Endothelial cell of umbilical vein (primary cell): Measurements from ENCODE around the gene ZDHHC9. TPM values are rescaled to one million over a fixed set of nuclear protein-coding genes. Genes with fewer than 3 reads are reported as not detected.

ENCODE experiments used
- BruUV-seq: library from RNA; stranded (reverse); fragments of 400-500 nt; replicated peaks from 2 replicates; lab custom pipeline; 2021; lab: Mats Ljungman, UMichigan
- CTCF ChIA-PET: fragments of 300-600, 350-600 bp; sonication (Branson Sonifier 250); formaldehyde crosslinking; loops from one replicate; lab custom pipeline; 2021; ENCODE audit warnings: antibody characterized with exemption, inconsistent platforms; lab: Charles Lee
- POLR2A ChIA-PET: fragments of 300-600, 350-600 bp; sonication (Branson Sonifier 250); formaldehyde crosslinking; loops from one replicate; lab custom pipeline; 2021; ENCODE audit warnings: antibody characterized with exemption, inconsistent platforms; lab: Charles Lee
- DNase-seq: peaks from one replicate; pipeline ENCODE4 v3.0.0-alpha.2; 2011; ENCODE audit warnings: low read depth, low spot score
- FAIRE-seq: peaks from 2 replicates; lab custom pipeline; 2011; peaks lifted over from hg19 to GRCh38; lab: Jason Lieb, UNC
- H2AFZ ChIP-seq: 2 replicates; pipeline ENCODE4 v1.6.0; 2012; ENCODE audit warnings: low read depth, low read length, control low read depth, inconsistent platforms
- H3K27ac ChIP-seq: 2 replicates; pipeline ENCODE4 v1.5.1; 2011; ENCODE audit warnings: low read depth, mild to moderate bottlenecking, control low read depth, low read length, moderate library complexity; ENCODE audit not compliant: insufficient read depth
- H3K27me3 ChIP-seq, 2 experiments: 2 replicates each; pipeline versions ENCODE4 v1.6.0 to v1.6.1; 2011; ENCODE audit warnings: low read length in 2 of 2, mixed read lengths in 1 of 2; ENCODE audit not compliant: control insufficient read depth in 2 of 2, insufficient read depth in 2 of 2
- H3K36me3 ChIP-seq, 2 experiments: 2 replicates in 1 of 2; 3 replicates in 1 of 2; pipeline ENCODE4 v1.5.1; 2011; ENCODE audit warnings: low read length in 2 of 2, mild to moderate bottlenecking in 1 of 2, moderate library complexity in 1 of 2; ENCODE audit not compliant: control insufficient read depth in 2 of 2, insufficient read depth in 2 of 2; ENCODE audit errors: extremely low read depth in 1 of 2
- H3K4me1 ChIP-seq: 3 replicates; pipeline ENCODE4 v1.5.1; 2011; ENCODE audit warnings: mild to moderate bottlenecking, low read length; ENCODE audit not compliant: control insufficient read depth, insufficient read depth; ENCODE audit errors: extremely low read depth
- H3K4me2 ChIP-seq: 2 replicates; pipeline ENCODE4 v1.6.1; 2011; ENCODE audit warnings: low read length, control low read depth, mixed read lengths; ENCODE audit not compliant: insufficient read depth
- H3K4me3 ChIP-seq, 3 experiments: fragments of 200-600 bp in 1 of 3; sonication (generic), shearing (Covaris generic) in 1 of 3; replicated peaks in 1 of 3; 2 replicates each; pipeline ENCODE4 v1.5.1; 2011 to 2016; ENCODE audit warnings: control low read depth in 3 of 3, low read length in 3 of 3, mild to moderate bottlenecking in 2 of 3, inconsistent platforms in 1 of 3, low read depth in 1 of 3, moderate library complexity in 1 of 3; ENCODE audit not compliant: insufficient read depth in 1 of 3
- H3K79me2 ChIP-seq: 2 replicates; pipeline ENCODE4 v1.6.0; 2012; ENCODE audit warnings: low read length, inconsistent platforms; ENCODE audit not compliant: control insufficient read depth, insufficient read depth
- H3K9ac ChIP-seq: replicated peaks from 2 replicates; pipeline ENCODE3; 2011; ENCODE audit warnings: low read length, control low read depth; ENCODE audit not compliant: insufficient read depth; ENCODE audit errors: extremely low read depth
- H3K9me1 ChIP-seq: replicated peaks from 3 replicates; pipeline ENCODE4 v1.6.0; 2011; ENCODE audit warnings: mild to moderate bottlenecking, low read length; ENCODE audit not compliant: control insufficient read depth, insufficient read depth; ENCODE audit errors: extremely low read depth
- H3K9me3 ChIP-seq: replicated peaks from 2 replicates; pipeline ENCODE4 v1.5.1; 2012; ENCODE audit warnings: low read length, inconsistent platforms; ENCODE audit not compliant: control insufficient read depth, insufficient read depth
- H4K20me1 ChIP-seq: replicated peaks from 2 replicates; pipeline ENCODE3; 2011; ENCODE audit warnings: mild to moderate bottlenecking, low read length; ENCODE audit not compliant: control insufficient read depth, insufficient read depth; ENCODE audit errors: extremely low read depth
- EZH2 ChIP-seq: IDR thresholded peaks from 2 replicates; pipeline ENCODE4 v1.6.1; 2012; ENCODE audit warnings: borderline replicate concordance, low read depth, mild to moderate bottlenecking, moderate library complexity, low read length, inconsistent platforms; ENCODE audit not compliant: severe bottlenecking
- FOS ChIP-seq: IDR thresholded peaks from 2 replicates; pipeline ENCODE4 v1.6.1; 2011; ENCODE audit warnings: mild to moderate bottlenecking, low read length, moderate library complexity, borderline replicate concordance; ENCODE audit not compliant: insufficient read depth
- GATA2 ChIP-seq: IDR thresholded peaks from 2 replicates; pipeline ENCODE4 v1.7.0; 2011; ENCODE audit warnings: low read depth, mild to moderate bottlenecking, moderate library complexity, mixed read lengths, low read length; ENCODE audit not compliant: insufficient read length, insufficient read depth
- JUN ChIP-seq: IDR thresholded peaks from 2 replicates; pipeline ENCODE4 v1.6.1; 2011; ENCODE audit warnings: borderline replicate concordance, low read depth; ENCODE audit not compliant: insufficient read length, insufficient read depth
- MYC ChIP-seq: IDR thresholded peaks from one replicate; pipeline ENCODE4 v1.6.1; 2011; ENCODE audit warnings: mild to moderate bottlenecking, low read depth, low read length
- POLR2A ChIP-seq: IDR thresholded peaks from 2 replicates; pipeline ENCODE4 v1.6.1; 2012; ENCODE audit warnings: low read depth, mild to moderate bottlenecking, control low read depth, low read length
- POLR2AphosphoS5 ChIP-seq: IDR thresholded peaks from 2 replicates; pipeline ENCODE4 v1.6.1; 2012; ENCODE audit warnings: low read depth, mild to moderate bottlenecking, control low read depth, low read length, moderate library complexity; ENCODE audit not compliant: insufficient read depth
- dilution Hi-C: fragments of 300-500 bp; cut with MboI; formaldehyde crosslinking; loops from one replicate; pipeline ENCODE4 v1.15.0; 2019; ENCODE audit warnings: low sequenced_read_pairs; ENCODE audit not compliant: extremely low pct_ligation_motif_present
- intact Hi-C: fragments of 100-400 bp; cut with micrococcal nuclease; formaldehyde crosslinking; loops from one replicate; pipeline ENCODE4 v1.10.0; 2022
- polyA plus RNA-seq, 4 experiments: library from polyadenylated mRNA; depleted of rRNA in 3 of 4; stranded (reverse) in 3 of 4; unstranded in 1 of 4; fragments of >200 nt; gene quantifications; 2 replicates each; pipeline versions ENCODE4 v1.2.1 to v1.2.3, GENCODE V29; 2011 to 2012; ENCODE audit warnings: missing spikeins in 1 of 4
- total RNA-seq: library from RNA; stranded (reverse); gene quantifications from 2 replicates; pipeline ENCODE4 v1.2.3, GENCODE V29; 2021
- TF ChIP-seq, protein P1 (sequence below), 2 donors: IDR thresholded peaks; 1 replicate in 1 of 2; 2 replicates in 1 of 2; pipeline ENCODE4 v1.5.1; 2011; ENCODE audit warnings: low read length in 2 of 2, mild to moderate bottlenecking in 2 of 2, moderate library complexity in 2 of 2, control low read depth in 1 of 2, inconsistent platforms in 1 of 2, low read depth in 1 of 2; ENCODE audit not compliant: insufficient read depth in 1 of 2; ENCODE audit errors: extremely low read depth in 1 of 2
- TF ChIP-seq, protein P2 (sequence below): IDR thresholded peaks from 2 replicates; pipeline ENCODE4 v1.6.1; 2011; ENCODE audit not compliant: insufficient read depth, insufficient read length

Gene ZDHHC9
- total and polyA plus RNA-seq, 2 donors (not counting 3 experiments of a cell fraction or from before 2014, with no cell fraction given): 27.4 to 33.6 TPM

DNA sequence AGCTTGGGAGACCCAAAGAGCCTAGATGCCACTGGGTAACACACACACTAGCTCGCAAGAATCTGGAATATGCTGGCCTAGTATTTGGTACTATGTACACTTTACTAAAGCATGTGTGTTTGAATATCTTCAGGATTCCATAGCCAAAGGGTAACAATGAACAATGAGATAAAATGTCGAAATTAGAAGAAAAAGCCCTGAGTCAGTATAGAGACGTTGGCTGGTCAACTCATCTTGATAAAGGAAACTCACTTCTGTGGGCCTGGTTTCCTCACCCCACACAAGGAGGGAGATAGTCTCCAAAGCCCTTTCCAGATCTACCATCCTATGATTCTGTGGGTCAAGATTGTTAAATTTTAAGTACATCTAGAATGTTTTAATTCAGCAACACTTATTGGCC is 6.9 kb downstream of the ZDHHC9 start:
- POLR2A ChIA-PET: no interaction called here
- Histone ChIP-seq H3K36me3 (peaks cover 0 to 2% of the 10 kb centered on the region in 2 experiments), H4K20me1 (no peaks in the 10 kb centered on the region), H3K27me3 (no peaks in the 10 kb centered on the region), H3K79me2 (peaks cover 17% of the 10 kb centered on the region), H3K4me3 (no peak overlapping the region), H3K4me2 (no peak overlapping the region), H3K27ac (no peak overlapping the region), H3K9ac (no peak overlapping the region), H3K9me1 (no peaks in the 10 kb centered on the region), H2AFZ (no peak overlapping the region), H3K4me1 (no peaks in the 10 kb centered on the region), H3K9me3 (no peaks in the 10 kb centered on the region)
- dilution Hi-C loops: no loop called here
- DNase-seq (no peak), FAIRE-seq (no peak)
- intact Hi-C loops: no loop called here
- no TSS peak for BruUV-seq
- CTCF ChIA-PET: no interaction called here
- TF ChIP-seq JUN (no peak), POLR2AphosphoS5 (no peak), FOS (no peak), MYC (no peak), POLR2A (no peak), EZH2 (no peak), GATA2 (no peak)
- TF ChIP-seq, protein P1, sequence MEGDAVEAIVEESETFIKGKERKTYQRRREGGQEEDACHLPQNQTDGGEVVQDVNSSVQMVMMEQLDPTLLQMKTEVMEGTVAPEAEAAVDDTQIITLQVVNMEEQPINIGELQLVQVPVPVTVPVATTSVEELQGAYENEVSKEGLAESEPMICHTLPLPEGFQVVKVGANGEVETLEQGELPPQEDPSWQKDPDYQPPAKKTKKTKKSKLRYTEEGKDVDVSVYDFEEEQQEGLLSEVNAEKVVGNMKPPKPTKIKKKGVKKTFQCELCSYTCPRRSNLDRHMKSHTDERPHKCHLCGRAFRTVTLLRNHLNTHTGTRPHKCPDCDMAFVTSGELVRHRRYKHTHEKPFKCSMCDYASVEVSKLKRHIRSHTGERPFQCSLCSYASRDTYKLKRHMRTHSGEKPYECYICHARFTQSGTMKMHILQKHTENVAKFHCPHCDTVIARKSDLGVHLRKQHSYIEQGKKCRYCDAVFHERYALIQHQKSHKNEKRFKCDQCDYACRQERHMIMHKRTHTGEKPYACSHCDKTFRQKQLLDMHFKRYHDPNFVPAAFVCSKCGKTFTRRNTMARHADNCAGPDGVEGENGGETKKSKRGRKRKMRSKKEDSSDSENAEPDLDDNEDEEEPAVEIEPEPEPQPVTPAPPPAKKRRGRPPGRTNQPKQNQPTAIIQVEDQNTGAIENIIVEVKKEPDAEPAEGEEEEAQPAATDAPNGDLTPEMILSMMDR (IDR thresholded peaks at IDR 0.05; ENCODE audit: extremely low read depth in 1 of 2, insufficient read depth in 1 of 2, low read depth in 1 of 2, low read length in 2 of 2): no peak
- TF ChIP-seq, protein P2, sequence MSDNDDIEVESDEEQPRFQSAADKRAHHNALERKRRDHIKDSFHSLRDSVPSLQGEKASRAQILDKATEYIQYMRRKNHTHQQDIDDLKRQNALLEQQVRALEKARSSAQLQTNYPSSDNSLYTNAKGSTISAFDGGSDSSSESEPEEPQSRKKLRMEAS: no peak
